ENCODE data around the gene NLRC3.

The NLRC3 gene

GRCh38 chr16:3573146-3573815 is 3.9 kb downstream of the NLRC3 start:
- ChIA-PET CTCF (no interaction called here), POLR2A (no interaction called here)
- no peak for DNase-seq (ENCODE audit: extremely low spot score)
- TF ChIP-seq CTBP1 (IDR thresholded peaks at IDR 0.05; ENCODE audit: borderline replicate concordance) (no peak), NFRKB (IDR thresholded peaks at IDR 0.05) (no peak), SUZ12 (IDR thresholded peaks at IDR 0.05) (no peak), FOXA1 (IDR thresholded peaks at IDR 0.05) (no peak), PKNOX1 (IDR thresholded peaks at IDR 0.05) (no peak), FOXK2 (IDR thresholded peaks at IDR 0.05) (no peak), FOXM1 (IDR thresholded peaks at IDR 0.05; ENCODE audit: borderline replicate concordance) (no peak), LEF1 (IDR thresholded peaks at IDR 0.05; ENCODE audit: borderline replicate concordance) (no peak), L3MBTL2 (conservative IDR thresholded peaks at IDR 0.05) (no peak)

GRCh38 chr16:3570420-3571062 is 6.7 kb downstream of the NLRC3 start:
- ChIA-PET POLR2A (no interaction called here), CTCF (no interaction called here)
- TF ChIP-seq ARNT (IDR thresholded peaks at IDR 0.05) (no peak), SUZ12 (IDR thresholded peaks at IDR 0.05) (no peak), ELF4 (IDR thresholded peaks at IDR 0.05) (no peak), PKNOX1 (IDR thresholded peaks at IDR 0.05) (no peak), LEF1 (IDR thresholded peaks at IDR 0.05; ENCODE audit: borderline replicate concordance) (no peak), TARDBP (IDR thresholded peaks at IDR 0.05) (no peak), NFRKB (IDR thresholded peaks at IDR 0.05) (no peak), CTBP1 (IDR thresholded peaks at IDR 0.05; ENCODE audit: borderline replicate concordance) (no peak), BHLHE40 (IDR thresholded peaks at IDR 0.05; ENCODE audit: borderline replicate concordance) (no peak), ZNF384 (IDR thresholded peaks at IDR 0.05) (no peak), SP1 (IDR thresholded peaks at IDR 0.05) (no peak), FOXK2 (IDR thresholded peaks at IDR 0.05) (no peak), L3MBTL2 (conservative IDR thresholded peaks at IDR 0.05) (no peak), HDGF (IDR thresholded peaks at IDR 0.05; ENCODE audit: borderline replicate concordance) (no peak), FOXA1 (IDR thresholded peaks at IDR 0.05) (no peak), FOXM1 (IDR thresholded peaks at IDR 0.05; ENCODE audit: borderline replicate concordance) (no peak)
- no peak for DNase-seq (ENCODE audit: extremely low spot score)

- TF ChIP-seq PKNOX1 (IDR thresholded peaks at IDR 0.05) (no peak), L3MBTL2 (conservative IDR thresholded peaks at IDR 0.05) (no peak), FOXA1 (IDR thresholded peaks at IDR 0.05) (no peak), ZNF384 (IDR thresholded peaks at IDR 0.05) (no peak), LEF1 (IDR thresholded peaks at IDR 0.05; ENCODE audit: borderline replicate concordance) (no peak), BHLHE40 (IDR thresholded peaks at IDR 0.05; ENCODE audit: borderline replicate concordance) (no peak), HDGF (IDR thresholded peaks at IDR 0.05; ENCODE audit: borderline replicate concordance) (no peak), FOXK2 (IDR thresholded peaks at IDR 0.05) (no peak), ELF4 (IDR thresholded peaks at IDR 0.05) (no peak), SP1 (IDR thresholded peaks at IDR 0.05) (no peak), TARDBP (IDR thresholded peaks at IDR 0.05) (no peak), NFRKB (IDR thresholded peaks at IDR 0.05) (no peak), ARNT (IDR thresholded peaks at IDR 0.05) (no peak), SUZ12 (IDR thresholded peaks at IDR 0.05) (no peak), FOXM1 (IDR thresholded peaks at IDR 0.05; ENCODE audit: borderline replicate concordance) (no peak)
- no peak for DNase-seq (ENCODE audit: extremely low spot score)
- POLR2A ChIA-PET: no interaction called here
- CTCF ChIA-PET: no interaction called here
Measured at GRCh38 chr16:3569851-3570250, 7.4 kb downstream of the NLRC3 start.

GRCh38 chr16:3566990-3567389 is 10.2 kb downstream of the NLRC3 start:
- ChIA-PET CTCF (interaction anchor here (0.6 kb wide), 1 partner anchor 32 kb away, joined by 4 read pairs; no protein-coding TSS in a partner anchor), POLR2A (no interaction called here)
- no peak for TF ChIP-seq PKNOX1 (IDR thresholded peaks at IDR 0.05)
- no peak for DNase-seq (ENCODE audit: extremely low spot score)

GRCh38 chr16:3564889-3565141 is 12.4 kb downstream of the NLRC3 start:
- CTCF ChIA-PET: no interaction called here
- DNase-seq (ENCODE audit: extremely low spot score): no peak
- TF ChIP-seq FOXA1 (IDR thresholded peaks at IDR 0.05) (no peak), TARDBP (IDR thresholded peaks at IDR 0.05) (no peak), ZNF384 (IDR thresholded peaks at IDR 0.05) (no peak), ELF4 (IDR thresholded peaks at IDR 0.05) (no peak), SUZ12 (IDR thresholded peaks at IDR 0.05) (no peak)
- POLR2A ChIA-PET: no interaction called here

Measured in HEK293T (cell line).